D721Med (cell line): ENCODE results near the gene DCAKD.

Experiments used
- DNase-seq: peaks from one replicate; pipeline ENCODE4 v3.0.0; 2011; ENCODE audit warnings: low spot score; ENCODE audit not compliant: insufficient read length
- FAIRE-seq: peaks from 2 replicates; lab custom pipeline; 2011; peaks lifted over from hg19 to GRCh38; lab: Jason Lieb, UNC
- CTCF ChIP-seq: IDR thresholded peaks from 2 replicates; pipeline ENCODE4 v1.5.1; 2012; ENCODE audit warnings: mild to moderate bottlenecking, control low read depth; ENCODE audit not compliant: insufficient read depth; ENCODE audit errors: missing control alignments

The DCAKD gene

GRCh38 chr17:45036691-45037090 is 14.7 kb downstream of the DCAKD start:
- no peak for TF ChIP-seq CTCF
- DNase-seq (no peak), FAIRE-seq (no peak)

- DNase-seq (no peak), FAIRE-seq (no peak)
- no peak for TF ChIP-seq CTCF
Measured at GRCh38 chr17:45035848-45036247, 15.6 kb downstream of the DCAKD start.

GRCh38 chr17:45034599-45034998 is 16.8 kb downstream of the DCAKD start:
- TF ChIP-seq CTCF = no peak
- DNase-seq (no peak), FAIRE-seq (no peak)

- FAIRE-seq = no peak
- DNase-seq = no peak
- TF ChIP-seq CTCF = no peak
Measured at GRCh38 chr17:45032174-45032541, 19.3 kb downstream of the DCAKD start.

- TF ChIP-seq CTCF = no peak
- DNase-seq = no peak
- no peak for FAIRE-seq
Measured at GRCh38 chr17:45031231-45032173, 19.9 kb downstream of the DCAKD start.

GRCh38 chr17:45030733-45031132 is 20.7 kb downstream of the DCAKD start:
- FAIRE-seq = no peak
- no peak for TF ChIP-seq CTCF

GRCh38 chr17:45029758-45030423 is 21.5 kb downstream of the DCAKD start:
- FAIRE-seq = no peak
- no peak for DNase-seq
- TF ChIP-seq CTCF = no peak

More at GRCh38 chr17:45030733-45031132, 20.7 kb downstream of the DCAKD start:
- no peak for DNase-seq
